Tibial nerve (tissue), 3 donors: ENCODE measurements around the gene SPATA6L.

ENCODE experiments used
- CTCF ChIP-seq, 5 experiments: fragments of 200-600 bp in 3 of 5; fragments of 450-650 bp in 2 of 5; sonication (generic) in 3 of 5; IDR thresholded peaks; one replicate each; pipeline ENCODE4 v1.5.1; 2016 to 2019; ENCODE audit warnings: antibody characterized with exemption in 5 of 5, mild to moderate bottlenecking in 3 of 5, moderate library complexity in 2 of 5
- POLR2A ChIP-seq, 2 donors: fragments of 450-650 bp; IDR thresholded peaks; one replicate each; pipeline ENCODE4 v1.6.1; 2017; ENCODE audit warnings: antibody characterized with exemption in 2 of 2, mild to moderate bottlenecking in 2 of 2, moderate library complexity in 2 of 2

- TF ChIP-seq POLR2A (IDR thresholded peaks at IDR 0.05) (no peak), CTCF (IDR thresholded peaks at IDR 0.05) (no peak)
Measured at GRCh38 chr9:4700932-4701331, 34.7 kb upstream of the SPATA6L start.
